HTR-8/SVneo (cell line): ENCODE measurements around the gene HYAL1.
"Not testable (repeated sequence)": the region's sequence is repeated elsewhere in the genome, so short reads cannot be mapped to it uniquely, and the experiment has no call there.

Experiments
- DNase-seq: peaks from one replicate; pipeline ENCODE4 v3.0.0; 2011; ENCODE audit warnings: low spot score, mixed read lengths; ENCODE audit not compliant: insufficient read length
- FAIRE-seq: peaks from 2 replicates; lab custom pipeline; 2011; peaks lifted over from hg19 to GRCh38; lab: Jason Lieb, UNC

Gene HYAL1

GRCh38 chr3:50319894-50320625, 16.7 kb upstream of the HYAL1 start:
- no peak for DNase-seq
- FAIRE-seq = peak; percentile 70

- no peak for FAIRE-seq
- no peak for DNase-seq
These were observed 16.0 kb upstream of the HYAL1 start for GRCh38 chr3:50319181-50319893.

DNA sequence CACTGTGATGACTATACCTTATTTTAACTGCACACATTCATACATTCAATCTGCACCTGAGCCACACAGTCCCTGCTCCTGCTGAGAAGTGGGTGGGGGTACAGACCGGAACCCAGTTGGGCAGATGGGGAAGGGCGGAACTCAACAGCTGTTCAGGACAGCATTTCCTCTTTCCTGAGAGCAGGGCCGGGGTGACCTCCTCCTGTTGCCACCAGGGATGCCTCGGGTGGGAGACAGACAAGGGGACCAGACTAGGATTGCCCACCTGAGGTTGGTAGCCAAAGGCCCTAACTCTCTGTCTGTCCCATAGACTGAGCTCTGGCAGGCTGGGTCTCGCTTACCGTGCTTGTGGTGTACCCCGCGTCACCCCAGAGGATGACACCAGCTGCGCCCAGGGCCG, 15.2 kb upstream of the HYAL1 start:
- DNase-seq = no peak
- no peak for FAIRE-seq

DNA sequence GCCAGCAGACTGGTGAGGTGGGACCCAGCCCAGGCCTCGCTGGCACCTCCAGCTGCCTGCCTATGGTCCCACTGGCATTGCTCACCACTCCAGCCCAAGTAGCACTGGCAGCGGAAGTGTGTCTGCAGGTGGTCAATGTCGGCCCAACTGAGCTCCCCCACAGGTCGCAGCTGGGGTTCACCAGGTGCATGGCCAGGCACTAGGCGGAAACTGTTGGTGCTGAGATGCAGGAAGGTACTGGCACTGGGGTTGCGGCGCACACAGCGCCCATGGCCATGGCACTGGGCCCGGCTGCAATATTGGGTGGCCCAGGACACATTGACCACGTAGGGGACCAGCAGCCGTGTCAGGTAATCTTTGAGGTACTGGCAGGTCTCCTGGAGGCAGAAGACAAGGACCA, 14.8 kb upstream of the HYAL1 start:
- FAIRE-seq = no peak

DNA sequence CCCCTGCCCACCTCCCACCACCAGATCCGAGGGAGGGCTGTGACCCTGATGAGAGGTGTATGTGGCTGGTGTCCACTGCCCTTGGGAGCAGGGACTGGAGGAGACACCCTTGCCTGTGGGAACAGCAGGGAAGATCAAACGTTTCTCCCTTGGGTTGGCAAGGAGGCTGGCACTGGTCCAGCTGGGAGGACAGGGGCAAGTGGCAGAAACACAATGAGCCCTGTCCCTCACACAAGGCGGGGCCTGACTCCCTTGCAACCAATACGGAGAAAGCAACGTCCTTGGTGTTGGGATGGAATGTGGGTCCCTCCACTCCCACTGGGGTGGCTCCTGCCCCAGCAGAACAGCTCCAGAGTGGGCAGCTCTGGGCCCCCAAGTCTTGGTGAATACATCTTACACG, 13.9 kb upstream of the HYAL1 start:
- no peak for DNase-seq

More for the DNA sequence above, 14.8 kb upstream of the HYAL1 start:
- no peak for DNase-seq

DNA sequence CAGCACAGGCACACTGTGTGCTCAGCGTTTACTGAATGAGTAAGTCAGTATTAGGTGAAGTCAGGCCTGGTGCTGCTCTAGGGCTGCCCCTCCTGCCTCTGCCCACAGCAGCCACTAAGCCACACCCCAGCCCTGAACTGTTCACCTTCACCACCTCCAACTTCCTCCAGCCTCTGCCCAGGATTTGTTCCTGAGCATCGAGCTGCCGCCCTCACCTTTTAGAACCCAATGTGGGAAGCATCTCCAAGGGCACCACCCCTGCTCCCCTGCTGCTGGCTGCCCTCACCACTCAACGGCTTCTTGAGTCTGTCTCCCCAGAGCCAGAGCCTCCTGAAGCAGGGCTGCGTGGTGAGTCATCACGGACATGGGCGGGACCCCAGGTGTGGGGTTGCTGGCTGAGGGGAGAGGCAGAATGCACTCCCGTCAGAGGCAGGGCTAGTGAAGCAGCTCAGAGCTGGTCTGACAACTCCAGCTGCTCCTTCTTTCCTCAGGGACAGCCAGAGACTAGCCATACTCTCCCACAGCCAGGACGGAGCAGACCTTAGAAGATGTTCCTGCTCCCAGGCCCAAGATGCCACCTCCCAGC, 13.4 kb upstream of the HYAL1 start:
- DNase-seq = peak; percentile 73
- FAIRE-seq = peak; percentile 96

More for the DNA sequence above, 13.9 kb upstream of the HYAL1 start:
- peak; percentile 36 for FAIRE-seq

GRCh38 chr3:50314816-50315215, 11.4 kb upstream of the HYAL1 start:
- DNase-seq (no peak), FAIRE-seq (no peak)

DNA sequence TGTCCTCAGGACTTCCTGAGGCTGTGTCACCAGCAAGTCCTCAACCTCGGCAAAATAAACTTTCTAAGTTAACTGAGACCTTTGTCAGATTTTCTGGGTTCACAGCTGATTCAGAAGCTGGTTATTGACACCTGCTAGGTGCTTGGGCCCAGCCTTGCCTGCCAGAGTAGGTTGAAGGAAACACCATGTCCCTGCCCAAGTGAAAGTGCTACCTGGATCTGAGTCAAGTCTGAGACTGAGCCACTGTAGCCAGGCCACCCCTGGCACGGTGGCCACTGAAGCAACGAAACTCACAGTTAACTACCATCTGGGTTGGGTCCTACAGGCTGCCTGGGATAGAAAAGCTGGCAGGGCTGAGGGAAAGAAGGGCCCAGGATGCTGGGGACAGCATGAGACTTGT, 11.0 kb upstream of the HYAL1 start:
- FAIRE-seq = no peak
- DNase-seq = no peak

GRCh38 chr3:50312041-50312440, 8.7 kb upstream of the HYAL1 start:
- not testable (repeated sequence) for FAIRE-seq, DNase-seq

- DNase-seq (no peak), FAIRE-seq (peak; percentile 26)
These were observed 1.2 kb upstream of the HYAL1 start for GRCh38 chr3:50304601-50305000.

GRCh38 chr3:50302095-50303012, 1.0 kb downstream of the HYAL1 start:
- FAIRE-seq (no peak), DNase-seq (no peak)

GRCh38 chr3:50300681-50301254, 2.6 kb downstream of the HYAL1 start:
- FAIRE-seq = no peak
- no peak for DNase-seq

DNA sequence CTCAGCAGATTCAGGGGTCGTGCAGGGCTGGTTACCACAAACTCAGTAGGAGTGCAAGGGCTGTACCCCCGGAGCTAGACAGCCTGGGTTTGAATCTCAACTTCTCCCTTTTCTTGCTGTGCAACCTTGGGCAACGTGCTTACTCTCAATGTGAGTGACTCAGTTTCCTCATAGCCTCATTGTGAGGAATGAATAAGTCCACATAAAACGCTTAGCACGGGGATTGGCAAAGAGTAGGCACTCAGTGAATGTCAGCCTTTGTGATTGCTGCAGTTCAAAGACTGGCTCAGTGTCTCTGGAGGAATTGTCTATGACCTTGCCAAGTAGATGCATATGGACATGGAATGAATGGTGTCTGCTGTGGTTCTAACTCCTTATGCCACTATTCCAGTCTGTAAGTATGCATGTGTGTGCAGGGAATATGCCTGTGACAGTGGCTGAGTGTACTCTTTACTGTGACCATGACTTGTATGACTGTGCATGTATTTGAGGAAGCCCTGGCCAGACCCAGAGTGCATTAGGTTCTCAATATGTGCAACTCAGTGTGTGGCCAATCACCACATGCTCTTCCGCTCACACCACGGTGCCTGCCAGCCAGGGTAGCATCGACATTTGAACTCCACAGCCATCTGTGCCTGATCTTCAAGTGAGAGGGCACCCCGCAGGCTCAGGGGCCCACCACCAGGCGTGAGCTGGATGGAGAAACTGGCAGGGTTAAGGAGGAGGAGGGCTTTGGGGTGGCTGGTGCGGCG, 3.3 kb downstream of the HYAL1 start:
- FAIRE-seq (peak; percentile 79), DNase-seq (no peak)

DNA sequence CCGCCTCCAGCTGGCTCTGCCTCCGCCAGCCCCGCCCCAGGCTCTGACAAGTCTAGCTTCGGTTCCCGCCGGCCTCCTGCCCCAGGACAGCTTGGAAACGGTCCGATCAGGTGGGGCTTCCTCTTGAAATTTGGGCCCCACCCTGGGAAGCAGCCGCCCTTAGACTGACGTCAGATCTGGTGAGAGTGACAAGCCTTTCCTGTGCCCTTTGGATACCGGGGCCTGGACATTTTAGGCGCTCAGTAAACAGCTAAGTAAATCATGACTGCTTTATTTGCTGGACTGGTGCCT, 3.8 kb downstream of the HYAL1 start:
- DNase-seq = no peak
- no peak for FAIRE-seq

- FAIRE-seq = peak; percentile 98
- DNase-seq = peak; percentile 96
These were observed 4.3 kb downstream of the HYAL1 start, which contains the start of the genes HYAL3 and NAA80 for GRCh38 chr3:50298836-50299637. Gene HYAL3 (minus strand): TSS chr3:50299405. CDS start chr3:50295602, 3,803 bp downstream. Gene NAA80 (minus strand): TSS chr3:50299405. CDS start chr3:50297463, 1,942 bp downstream.

- peak; percentile 4 for FAIRE-seq
These were observed 5.3 kb downstream of the HYAL1 start for GRCh38 chr3:50297896-50298725.

DNA sequence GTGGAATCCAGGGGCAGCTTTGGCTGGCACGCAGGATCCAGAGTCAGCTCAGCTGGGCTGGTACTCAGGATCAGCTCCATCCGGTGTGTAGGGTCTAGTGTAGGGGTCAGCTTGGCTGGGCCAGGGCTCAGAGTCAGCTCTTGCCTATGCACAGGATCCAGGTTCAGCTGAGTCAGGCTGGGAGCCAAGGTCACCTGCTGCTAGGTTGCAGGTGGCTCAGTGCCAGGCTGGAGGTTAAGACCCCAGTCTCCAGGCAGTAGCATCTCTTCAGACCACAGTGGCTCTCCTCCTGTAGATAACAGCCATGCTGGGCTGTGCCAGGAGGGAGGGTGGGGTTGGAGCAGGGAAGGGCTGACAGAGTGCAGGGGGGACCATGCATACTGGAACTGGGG, 6.0 kb downstream of the HYAL1 start:
- FAIRE-seq = peak; percentile 63
- no peak for DNase-seq

More at GRCh38 chr3:50297896-50298725, 5.3 kb downstream of the HYAL1 start:
- DNase-seq = no peak
